ENCODE data around the gene GPR22.

DNA sequence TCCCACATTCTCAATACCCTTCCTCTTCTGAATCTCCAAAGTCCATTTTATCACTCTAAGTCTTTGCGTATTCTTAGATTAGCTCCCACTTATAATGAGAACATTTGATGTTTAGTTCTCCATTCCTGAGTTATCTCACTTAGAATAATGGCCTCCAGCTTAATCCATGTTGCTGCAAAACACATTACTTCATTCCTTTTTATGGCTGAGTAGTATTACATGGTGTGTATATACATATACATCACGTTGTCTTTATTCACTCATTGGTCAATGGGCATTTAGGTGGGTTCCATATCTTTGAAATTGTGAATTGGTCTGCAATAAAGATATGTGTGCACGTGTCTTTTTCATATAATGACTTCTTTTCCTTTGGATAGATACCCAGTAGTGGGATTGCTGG, 32.3 kb downstream of the GPR22 start:
- TF ChIP-seq, protein P1, sequence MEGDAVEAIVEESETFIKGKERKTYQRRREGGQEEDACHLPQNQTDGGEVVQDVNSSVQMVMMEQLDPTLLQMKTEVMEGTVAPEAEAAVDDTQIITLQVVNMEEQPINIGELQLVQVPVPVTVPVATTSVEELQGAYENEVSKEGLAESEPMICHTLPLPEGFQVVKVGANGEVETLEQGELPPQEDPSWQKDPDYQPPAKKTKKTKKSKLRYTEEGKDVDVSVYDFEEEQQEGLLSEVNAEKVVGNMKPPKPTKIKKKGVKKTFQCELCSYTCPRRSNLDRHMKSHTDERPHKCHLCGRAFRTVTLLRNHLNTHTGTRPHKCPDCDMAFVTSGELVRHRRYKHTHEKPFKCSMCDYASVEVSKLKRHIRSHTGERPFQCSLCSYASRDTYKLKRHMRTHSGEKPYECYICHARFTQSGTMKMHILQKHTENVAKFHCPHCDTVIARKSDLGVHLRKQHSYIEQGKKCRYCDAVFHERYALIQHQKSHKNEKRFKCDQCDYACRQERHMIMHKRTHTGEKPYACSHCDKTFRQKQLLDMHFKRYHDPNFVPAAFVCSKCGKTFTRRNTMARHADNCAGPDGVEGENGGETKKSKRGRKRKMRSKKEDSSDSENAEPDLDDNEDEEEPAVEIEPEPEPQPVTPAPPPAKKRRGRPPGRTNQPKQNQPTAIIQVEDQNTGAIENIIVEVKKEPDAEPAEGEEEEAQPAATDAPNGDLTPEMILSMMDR (IDR thresholded peaks at IDR 0.05) = no peak
- TF ChIP-seq POLR2A (IDR thresholded peaks at IDR 0.05) = no peak
- no peak for TF ChIP-seq POLR2AphosphoS5 (IDR thresholded peaks at IDR 0.05)
- no peak for TF ChIP-seq EP300 (IDR thresholded peaks at IDR 0.05)

All from upper lobe of left lung (tissue), 4 donors.